GM12891 (cell line): Measurements from ENCODE around the gene KCTD21.
"Not testable (repeated sequence)": the region's sequence is repeated elsewhere in the genome, so short reads cannot be mapped to it uniquely, and the experiment has no call there.

Experiments used
- DNase-seq: peaks from one replicate; pipeline ENCODE4 v3.0.0; 2011; ENCODE audit warnings: low spot score; ENCODE audit not compliant: insufficient read length
- FAIRE-seq: peaks from 2 replicates; lab custom pipeline; 2011; peaks lifted over from hg19 to GRCh38; lab: Jason Lieb, UNC
- PAX5 ChIP-seq: IDR thresholded peaks from 2 replicates; pipeline ENCODE4 v1.6.1; 2011; ENCODE audit warnings: low read length, moderate library complexity, mild to moderate bottlenecking; ENCODE audit not compliant: insufficient read depth, severe bottlenecking
- POLR2A ChIP-seq: IDR thresholded peaks from 2 replicates; pipeline ENCODE4 v1.6.1; 2011; ENCODE audit warnings: low read depth, low read length, control low read depth
- POLR2AphosphoS5 ChIP-seq: IDR thresholded peaks from 2 replicates; pipeline ENCODE4 v1.6.1; 2011; ENCODE audit warnings: low read depth, low read length, control low read depth
- POU2F2 ChIP-seq: IDR thresholded peaks from 2 replicates; pipeline ENCODE4 v1.6.1; 2011; ENCODE audit warnings: low read depth, mild to moderate bottlenecking, control low read depth, low read length, moderate library complexity
- SPI1 ChIP-seq: IDR thresholded peaks from 2 replicates; pipeline ENCODE4 v1.6.1; 2011; ENCODE audit warnings: low read depth, low read length, control low read depth
- TAF1 ChIP-seq: IDR thresholded peaks from 2 replicates; pipeline ENCODE4 v1.6.1; 2011; ENCODE audit warnings: low read depth, low read length, control low read depth

KCTD21 gene

GRCh38 chr11:78177216-78177615 is 11.2 kb downstream of the KCTD21 start:
- no peak for FAIRE-seq
- no peak for DNase-seq
- no peak for TF ChIP-seq POLR2A
- no peak for TF ChIP-seq PAX5
- TF ChIP-seq POLR2AphosphoS5: no peak
- TF ChIP-seq POU2F2: no peak
- no peak for TF ChIP-seq SPI1
- TF ChIP-seq TAF1: no peak

- TF ChIP-seq PAX5 (no peak), POLR2A (no peak), SPI1 (no peak), POLR2AphosphoS5 (no peak)
- DNase-seq: no peak
- FAIRE-seq: no peak
Observed at GRCh38 chr11:78176605-78177141, 11.8 kb downstream of the KCTD21 start.

GRCh38 chr11:78175862-78176261 is 12.6 kb downstream of the KCTD21 start:
- FAIRE-seq, DNase-seq: not testable (repeated sequence)

- TF ChIP-seq POU2F2: no peak
- no peak for TF ChIP-seq SPI1
- TF ChIP-seq POLR2A: no peak
- TF ChIP-seq TAF1: no peak
- no peak for TF ChIP-seq PAX5
- no peak for TF ChIP-seq POLR2AphosphoS5
- DNase-seq (no peak), FAIRE-seq (no peak)
Observed at GRCh38 chr11:78171951-78172350, 16.5 kb downstream of the KCTD21 start.

- FAIRE-seq (no peak), DNase-seq (no peak)
- TF ChIP-seq POLR2A (no peak), PAX5 (no peak), TAF1 (no peak), POLR2AphosphoS5 (no peak), SPI1 (no peak), POU2F2 (no peak)
Observed at GRCh38 chr11:78170874-78171549, 17.4 kb downstream of the KCTD21 start.

GRCh38 chr11:78170413-78170812 is 18.0 kb downstream of the KCTD21 start:
- DNase-seq (no peak), FAIRE-seq (no peak)
- TF ChIP-seq POU2F2 (no peak), TAF1 (no peak), POLR2A (no peak), SPI1 (no peak), POLR2AphosphoS5 (no peak), PAX5 (no peak)

GRCh38 chr11:78168539-78169477 is 19.6 kb downstream of the KCTD21 start:
- FAIRE-seq (no peak), DNase-seq (no peak)
- TF ChIP-seq PAX5 (no peak), POLR2A (no peak), POU2F2 (no peak), POLR2AphosphoS5 (no peak)

GRCh38 chr11:78166855-78167469 is 21.5 kb downstream of the KCTD21 start:
- TF ChIP-seq PAX5 (no peak), POU2F2 (no peak), POLR2AphosphoS5 (no peak), POLR2A (no peak), TAF1 (no peak), SPI1 (no peak)
- FAIRE-seq (no peak), DNase-seq (no peak)

- DNase-seq (no peak), FAIRE-seq (no peak)
- TF ChIP-seq POU2F2 (no peak), POLR2A (no peak), POLR2AphosphoS5 (no peak), SPI1 (no peak), TAF1 (no peak), PAX5 (no peak)
Observed at GRCh38 chr11:78164471-78164870, 24.0 kb downstream of the KCTD21 start.
